NCI-H69 (cell line): ENCODE data around the gene DENND6A.
"Not testable (repeated sequence)": the region's sequence is repeated elsewhere in the genome, so short reads cannot be mapped to it uniquely, and the experiment has no call there.

Experiments
- DNase-seq: peaks from one replicate; lab custom pipeline; 2025; lab: John Stamatoyannopoulos, UW

The DENND6A gene, protein sequence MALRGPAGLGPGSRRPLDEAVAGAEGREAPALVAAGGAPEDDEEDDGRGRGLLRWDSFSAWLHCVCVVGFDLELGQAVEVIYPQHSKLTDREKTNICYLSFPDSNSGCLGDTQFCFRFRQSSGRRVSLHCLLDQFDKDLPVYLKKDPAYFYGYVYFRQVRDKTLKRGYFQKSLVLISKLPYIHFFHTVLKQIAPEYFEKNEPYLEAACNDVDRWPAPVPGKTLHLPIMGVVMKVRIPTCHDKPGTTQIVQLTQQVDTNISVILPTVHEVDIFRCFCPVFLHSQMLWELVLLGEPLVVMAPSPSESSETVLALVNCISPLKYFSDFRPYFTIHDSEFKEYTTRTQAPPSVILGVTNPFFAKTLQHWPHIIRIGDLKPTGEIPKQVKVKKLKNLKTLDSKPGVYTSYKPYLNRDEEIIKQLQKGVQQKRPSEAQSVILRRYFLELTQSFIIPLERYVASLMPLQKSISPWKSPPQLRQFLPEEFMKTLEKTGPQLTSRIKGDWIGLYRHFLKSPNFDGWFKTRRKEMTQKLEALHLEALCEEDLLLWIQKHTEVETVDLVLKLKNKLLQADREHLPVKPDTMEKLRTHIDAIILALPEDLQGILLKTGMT

DNA sequence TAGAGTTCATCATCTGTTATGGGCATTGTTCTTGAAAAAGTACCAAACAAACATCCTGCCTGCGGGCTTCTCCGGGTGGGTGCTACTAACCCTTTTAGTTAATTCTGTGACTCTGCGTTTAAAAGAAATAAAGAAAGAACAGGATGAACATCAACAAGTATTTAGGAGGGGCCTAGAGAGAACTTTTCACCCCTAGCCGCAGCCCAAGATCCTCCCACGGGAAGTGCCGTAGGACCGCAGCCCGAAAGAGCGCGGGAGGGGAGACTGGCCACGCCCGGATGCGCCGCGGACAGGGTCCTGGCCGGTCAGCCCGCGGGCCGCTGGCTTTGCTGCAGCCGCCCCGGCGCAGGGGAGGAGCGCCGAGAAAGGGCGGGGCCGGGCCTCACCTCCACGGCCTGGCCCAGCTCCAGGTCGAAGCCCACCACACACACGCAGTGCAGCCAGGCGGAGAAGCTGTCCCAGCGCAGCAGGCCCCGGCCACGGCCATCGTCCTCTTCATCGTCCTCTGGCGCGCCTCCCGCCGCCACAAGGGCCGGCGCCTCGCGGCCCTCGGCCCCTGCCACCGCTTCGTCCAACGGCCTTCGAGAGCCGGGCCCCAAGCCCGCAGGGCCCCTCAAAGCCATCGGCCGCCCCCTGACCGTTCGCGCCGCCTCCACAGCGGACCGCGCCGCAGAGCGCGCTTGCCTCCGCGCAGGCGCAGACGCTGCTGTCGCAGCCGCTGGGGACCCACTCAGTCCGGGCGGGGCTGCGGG is at the start of gene DENND6A:
Gene DENND6A, minus strand, starts transcription at position 682 of the 752 bp plus-strand sequence. Its CDS starts 59 bp downstream, at position 623.
- peak; percentile 93 for DNase-seq

DNA sequence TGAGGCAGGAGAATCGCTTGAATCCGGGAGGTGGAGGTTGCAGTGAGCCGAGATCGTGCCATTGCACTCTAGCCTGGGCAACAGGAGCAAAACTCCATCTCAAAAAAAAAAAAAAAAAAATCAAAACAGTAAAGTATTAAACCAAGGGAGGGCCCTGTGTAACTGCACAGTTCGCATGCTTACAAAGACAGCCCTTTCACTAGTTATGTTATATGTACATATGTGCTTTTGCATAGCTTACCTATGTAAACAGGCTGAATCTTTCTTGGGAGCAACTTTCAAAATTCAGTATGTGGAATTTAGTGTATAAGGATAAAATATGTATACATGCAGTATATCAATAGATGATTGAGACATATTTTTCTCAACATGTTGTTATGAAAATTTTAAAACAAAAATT is 47.1 kb upstream of the DENND6A start:
- no peak for DNase-seq

DNA sequence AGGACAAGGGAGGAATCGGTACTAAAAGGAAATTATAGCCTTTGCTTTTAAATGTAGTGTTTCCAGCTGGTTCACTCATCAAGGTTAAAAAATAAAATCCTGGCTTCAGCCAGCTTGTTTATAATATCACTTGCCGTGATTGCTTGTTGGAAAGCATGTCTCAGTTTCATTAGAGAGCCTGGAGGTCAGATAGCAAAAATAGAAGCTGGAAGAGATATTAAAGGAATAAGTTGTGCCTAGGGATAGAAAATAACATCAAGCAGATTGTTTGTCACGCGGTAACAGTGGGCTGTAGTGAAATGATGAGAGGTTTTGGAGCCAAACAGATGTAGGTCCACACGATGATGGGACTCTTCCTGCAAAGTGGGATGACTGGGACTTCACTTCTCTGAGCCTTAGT is 45.5 kb upstream of the DENND6A start:
- no peak for DNase-seq

DNA sequence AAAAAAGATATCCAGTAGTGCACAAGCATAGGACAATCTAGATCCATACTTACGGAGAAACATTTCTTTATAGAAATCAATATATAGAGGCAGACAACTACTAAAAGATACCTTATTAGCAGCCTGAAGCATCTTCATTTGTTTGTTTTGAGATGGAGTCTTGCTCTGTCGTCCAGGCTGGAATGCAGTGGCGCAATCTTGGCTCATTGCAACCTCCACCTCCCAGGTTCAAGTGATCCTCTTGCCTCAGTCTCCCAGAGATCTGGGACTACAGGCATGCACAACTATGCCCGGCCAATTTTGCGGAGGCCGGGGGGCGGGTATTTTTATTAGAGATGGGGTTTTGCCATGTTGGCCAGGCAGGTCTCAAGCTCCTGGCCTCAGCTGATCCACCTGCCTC is 45.0 kb upstream of the DENND6A start:
- DNase-seq: no peak

DNA sequence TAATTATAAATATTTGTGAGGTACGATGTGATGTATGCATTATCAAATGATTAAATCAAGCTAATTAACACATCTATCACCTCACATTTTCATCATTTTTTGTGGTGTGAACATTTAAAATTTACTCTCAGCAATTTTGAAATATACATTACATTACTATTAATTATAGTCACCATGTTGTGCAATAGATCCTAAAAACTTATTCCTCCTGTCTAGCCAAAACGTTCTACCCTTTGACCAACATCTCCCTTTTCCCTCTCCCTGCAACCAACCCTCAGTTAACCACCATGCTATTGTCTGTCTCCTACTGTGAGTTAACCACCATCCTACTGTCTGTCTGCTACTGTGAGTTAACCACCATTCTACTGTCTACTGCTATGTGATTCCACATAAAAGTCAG is 42.5 kb upstream of the DENND6A start:
- DNase-seq: no peak

DNA sequence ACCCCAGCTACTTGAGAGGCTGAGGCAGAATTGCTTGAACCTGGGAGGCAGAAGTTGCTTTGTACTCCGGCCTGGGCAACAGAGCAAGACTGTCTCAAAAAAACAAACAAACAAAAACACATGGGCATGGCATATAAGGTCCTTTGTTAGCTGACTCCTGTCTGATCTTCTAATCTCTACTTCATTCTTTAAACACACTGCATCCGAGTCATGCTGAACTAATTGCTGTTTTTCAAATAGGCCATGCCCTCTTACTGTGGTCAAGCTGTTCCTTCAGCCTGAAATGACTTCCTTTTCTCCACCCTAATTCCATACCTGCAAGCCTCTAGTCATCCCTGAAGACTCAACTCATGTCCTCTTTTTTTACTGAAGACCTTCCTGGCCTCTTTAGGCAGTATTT is 40.9 kb upstream of the DENND6A start:
- DNase-seq: no peak

DNA sequence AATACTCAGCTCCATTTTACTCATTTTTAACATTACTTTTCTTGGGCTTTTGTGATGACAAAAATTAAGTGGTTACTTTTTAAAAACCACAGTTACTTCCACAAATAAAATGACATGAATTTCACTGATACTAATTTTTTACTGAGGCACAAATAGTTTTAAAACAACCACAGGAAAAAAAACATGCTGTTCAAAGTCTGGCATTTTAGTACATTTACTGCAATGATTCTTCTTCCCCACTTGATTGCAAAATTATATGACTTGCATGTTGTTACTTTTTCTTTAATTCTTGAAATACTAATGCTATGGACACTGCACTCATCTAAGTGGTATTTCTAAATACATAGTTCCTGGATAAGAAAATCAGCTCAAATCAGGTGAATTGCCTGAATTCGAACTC is 38.4 kb upstream of the DENND6A start:
- no peak for DNase-seq

DNA sequence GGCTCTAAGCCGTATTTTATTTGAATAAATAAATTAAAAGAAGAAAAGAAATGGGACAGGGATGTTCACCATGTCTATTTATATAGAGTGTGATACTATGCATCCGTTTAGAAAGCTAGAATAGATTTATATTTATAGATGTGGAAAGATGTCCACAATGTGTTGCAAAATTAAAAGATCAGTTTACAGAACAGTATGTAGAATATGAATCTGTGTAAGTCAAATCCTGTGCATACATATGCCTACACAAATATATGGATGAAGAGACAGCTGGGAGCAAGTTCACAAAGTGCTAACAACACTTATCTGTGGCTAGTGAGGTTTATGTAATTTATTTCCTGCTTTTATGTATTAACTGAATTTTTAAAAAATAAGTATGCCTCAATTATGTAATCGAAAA is 37.8 kb upstream of the DENND6A start:
- DNase-seq: no peak

DNA sequence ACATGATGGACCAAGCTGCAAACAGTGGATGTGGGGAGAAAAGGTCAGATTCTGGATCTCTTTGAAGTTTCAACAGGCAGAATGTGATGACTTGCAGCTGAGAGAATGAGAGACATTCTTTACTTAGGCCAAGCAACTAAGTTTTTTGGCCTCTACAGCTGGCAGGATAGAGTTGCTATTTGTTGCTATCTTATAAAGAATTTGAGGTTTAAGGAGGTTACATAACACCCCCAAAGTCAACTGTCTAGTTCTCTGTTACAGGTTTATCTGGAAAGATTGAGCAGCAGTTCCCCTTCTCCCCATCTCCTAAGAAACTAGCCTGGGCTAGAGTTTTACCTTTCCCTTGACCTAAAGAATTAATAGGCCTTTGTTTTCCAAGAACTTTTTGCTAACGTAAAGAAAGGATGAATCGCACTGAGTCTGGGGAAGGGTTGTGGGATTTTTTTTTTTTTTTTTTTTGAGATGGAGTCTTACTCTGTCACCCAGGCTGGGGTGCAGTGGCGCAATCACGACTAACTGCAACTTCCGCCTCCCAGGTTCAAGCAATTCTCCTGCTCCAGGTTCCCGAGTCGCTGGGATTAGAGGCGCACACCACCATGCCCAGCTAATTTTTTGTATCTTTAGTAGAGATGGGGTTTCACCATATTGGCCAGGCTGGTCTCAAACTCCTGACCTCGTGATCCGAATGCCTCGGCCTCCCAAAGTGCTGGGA is 36.6 kb upstream of the DENND6A start:
- DNase-seq: no peak

DNA sequence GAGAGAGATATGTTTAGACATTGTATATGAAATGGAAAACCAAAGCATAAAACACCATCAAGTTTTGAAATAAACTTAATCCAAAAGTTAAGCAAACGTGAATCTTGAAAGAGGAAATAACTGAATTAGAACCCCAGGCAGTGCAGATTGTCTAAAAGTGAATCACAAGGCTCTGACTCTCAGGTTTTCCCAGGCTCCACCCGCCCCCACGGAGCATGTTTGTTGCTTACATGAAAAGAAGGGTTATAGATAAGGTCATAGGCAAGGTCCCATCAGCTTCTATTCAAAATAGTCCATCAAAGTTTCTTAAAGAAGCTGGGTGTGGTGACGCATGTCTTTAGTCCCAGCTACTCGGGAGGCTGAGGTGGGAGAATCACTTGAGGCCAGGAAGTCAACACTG is 34.2 kb upstream of the DENND6A start:
- no peak for DNase-seq

DNA sequence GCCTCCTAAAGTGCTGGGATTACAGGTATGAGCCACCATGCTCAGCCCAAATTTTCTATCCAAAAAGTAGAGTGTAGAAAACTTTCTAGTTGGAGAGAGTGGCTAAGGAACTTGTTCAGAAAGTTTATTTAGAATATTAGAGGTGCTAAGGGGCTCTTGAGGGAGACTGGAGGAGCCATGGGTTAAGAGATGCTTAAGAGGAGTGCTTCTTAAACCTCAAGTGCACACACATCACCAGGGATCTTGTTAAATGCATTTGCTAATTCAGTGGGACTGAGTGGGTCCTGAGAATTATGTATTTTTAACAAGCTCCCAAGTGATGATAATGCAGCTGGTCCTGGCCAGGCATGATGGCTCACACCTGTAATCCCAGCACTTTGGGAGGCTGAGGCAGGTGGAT is 33.5 kb upstream of the DENND6A start:
- DNase-seq: no peak

DNA sequence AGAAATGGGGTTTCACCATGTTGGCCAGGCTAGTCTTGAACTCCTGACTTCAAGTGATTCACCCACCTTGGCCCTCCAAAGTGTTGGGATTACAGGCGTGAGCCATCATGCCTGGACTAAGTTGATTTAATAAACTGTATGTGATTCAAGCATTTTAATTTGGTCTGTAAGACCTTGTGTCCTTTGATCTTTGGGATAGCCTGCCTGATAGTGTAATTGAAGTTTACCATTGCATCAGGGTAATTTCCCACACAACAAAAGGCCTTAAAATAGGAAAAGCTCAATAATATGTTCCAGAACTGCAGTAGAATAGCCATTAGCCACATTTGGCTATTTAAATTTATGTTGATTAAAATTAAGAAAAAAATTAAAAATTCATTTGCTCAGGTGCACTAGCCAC is 25.2 kb upstream of the DENND6A start:
- no peak for DNase-seq

DNA sequence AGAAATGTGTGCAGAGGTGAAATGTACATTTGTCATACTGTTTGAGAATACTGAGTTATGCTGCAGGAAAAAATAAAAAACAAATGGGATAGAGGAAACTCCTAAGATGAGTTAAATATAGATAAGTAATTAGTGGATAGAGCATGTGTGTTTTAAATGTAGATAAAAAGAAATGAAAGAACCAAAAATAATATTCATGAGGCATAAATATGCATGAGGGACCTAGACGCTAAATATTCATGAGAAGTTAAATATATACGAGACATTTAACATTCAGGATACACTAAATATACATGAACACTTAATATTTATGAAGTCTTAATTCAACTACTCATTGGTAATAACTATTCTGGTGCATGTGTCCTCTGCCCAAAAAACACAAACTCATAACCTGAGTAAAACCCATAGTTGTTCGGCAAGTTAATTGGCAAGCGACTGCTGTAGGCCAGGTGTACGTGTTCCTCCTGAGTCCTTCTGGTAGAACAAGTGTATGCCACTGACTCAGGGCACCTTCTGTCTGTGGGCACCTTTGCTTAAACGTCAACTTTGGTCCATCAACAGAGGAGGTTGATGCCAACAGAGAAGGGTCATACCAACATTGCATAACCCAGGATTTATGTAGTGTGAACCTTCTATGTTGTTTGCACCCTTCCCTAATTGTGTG is 24.5 kb upstream of the DENND6A start:
- DNase-seq: no peak

DNA sequence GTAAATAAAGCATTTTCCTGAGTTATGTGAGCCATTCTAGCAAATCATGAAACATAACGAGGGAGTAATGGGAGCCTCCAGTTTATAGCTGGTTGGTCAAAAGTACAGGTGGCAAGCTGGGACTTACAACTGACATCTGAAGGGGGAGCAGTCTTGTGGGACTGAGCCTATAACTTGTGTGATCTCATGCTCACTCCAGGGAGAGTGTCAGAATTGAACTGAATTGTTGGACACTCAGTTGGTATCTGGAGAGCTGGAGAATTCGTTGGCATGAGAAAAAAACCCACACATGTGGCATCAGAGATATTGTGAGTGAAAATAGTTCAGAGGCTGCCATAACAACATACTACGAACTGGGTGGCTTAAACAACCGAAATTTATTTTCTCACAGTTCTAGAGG is 22.8 kb upstream of the DENND6A start:
- DNase-seq: no peak

DNA sequence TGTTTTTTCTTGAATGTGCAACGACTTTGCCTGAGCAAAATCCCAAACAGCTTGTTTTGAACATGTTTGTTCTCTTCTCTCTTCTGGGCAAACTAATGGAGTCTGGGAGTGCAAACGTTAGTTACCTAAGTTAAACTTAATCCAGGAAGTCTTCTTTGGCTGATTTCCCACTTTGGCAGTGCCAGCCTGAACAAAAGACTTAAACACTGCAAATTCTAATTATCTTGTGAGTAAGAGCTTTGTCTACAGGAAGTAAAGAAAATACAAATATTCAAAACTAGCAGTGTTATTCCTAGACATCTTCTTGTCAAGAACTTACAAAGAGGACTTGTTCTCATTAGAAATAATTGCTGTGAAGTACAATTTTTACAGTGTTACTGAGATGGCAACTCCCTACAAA is 16.7 kb upstream of the DENND6A start:
- DNase-seq: no peak

DNA sequence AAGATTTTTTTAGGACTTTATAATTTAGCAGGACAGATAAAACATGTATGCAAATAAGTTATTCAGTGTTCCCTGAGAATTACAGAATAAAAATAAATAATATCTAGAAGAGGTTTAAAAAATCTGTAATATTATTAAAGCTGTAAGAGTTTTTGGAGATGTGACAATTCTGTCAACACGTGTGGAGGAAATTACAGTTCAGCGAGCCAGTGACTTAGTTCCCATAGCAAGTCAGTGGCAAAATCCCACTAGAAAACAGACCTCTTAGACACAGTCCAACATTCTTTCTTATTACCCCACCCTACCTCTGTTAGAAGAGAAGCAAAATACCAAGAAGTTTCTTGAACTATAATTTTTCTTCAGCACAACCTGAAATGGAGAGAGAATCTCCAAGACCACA is 16.2 kb upstream of the DENND6A start:
- DNase-seq: no peak

DNA sequence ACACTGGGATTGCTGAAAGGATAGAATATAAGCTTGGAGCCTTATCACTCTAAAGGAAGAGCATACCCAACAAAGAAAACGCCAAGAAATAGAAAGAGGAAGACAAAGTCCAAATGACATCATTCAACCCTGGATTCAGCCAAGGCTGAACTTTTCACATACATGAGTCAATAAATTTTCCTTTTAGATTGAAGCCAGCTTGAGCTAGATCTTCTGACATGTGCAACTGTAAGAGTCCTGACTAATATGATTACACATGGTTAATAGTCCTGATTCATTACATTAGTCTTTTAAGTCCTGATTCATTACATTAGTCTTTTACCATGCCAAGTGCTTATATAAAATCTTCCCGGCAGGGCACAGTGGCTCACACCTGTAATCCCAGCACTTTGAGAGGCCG is 13.6 kb upstream of the DENND6A start:
- no peak for DNase-seq

DNA sequence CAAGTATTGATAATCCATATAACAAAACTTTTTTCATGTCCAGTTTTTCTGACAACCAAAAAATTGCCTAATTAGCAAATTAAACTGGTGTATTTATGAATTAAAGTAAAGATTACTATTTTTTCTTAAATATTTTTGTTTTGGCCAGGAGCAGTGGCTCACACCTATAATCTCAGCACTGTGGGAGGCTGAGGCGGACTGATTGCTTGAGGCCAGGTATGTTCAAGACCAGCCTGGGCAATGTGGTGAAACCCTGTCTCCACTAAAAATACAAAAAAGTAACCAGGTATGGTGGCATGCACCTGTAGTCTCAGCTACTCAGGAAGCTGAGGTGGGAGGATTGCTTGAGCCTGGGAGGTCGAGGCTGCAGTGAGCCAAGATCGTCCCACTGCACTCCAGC is 12.5 kb upstream of the DENND6A start:
- DNase-seq: not testable (repeated sequence)

DNA sequence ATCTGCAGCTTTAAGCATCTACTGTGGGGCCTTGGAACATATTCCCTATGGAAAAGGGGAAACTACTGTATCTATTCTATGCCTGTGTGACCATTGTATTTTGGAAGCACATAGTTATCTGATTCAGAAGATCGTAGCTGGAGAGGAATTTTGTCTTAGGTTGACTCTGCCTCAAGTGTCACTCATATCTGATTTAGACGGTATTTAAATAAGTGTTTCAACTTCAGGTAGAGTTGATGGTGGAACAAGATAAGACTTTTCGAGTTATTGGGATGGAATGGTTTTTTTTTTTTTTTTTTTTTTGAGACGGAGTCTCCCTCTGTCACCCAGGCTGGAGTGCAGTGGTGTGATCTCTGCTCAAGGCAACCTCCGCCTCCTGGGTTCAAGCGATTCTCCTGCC is 8.9 kb upstream of the DENND6A start:
- DNase-seq: no peak

DNA sequence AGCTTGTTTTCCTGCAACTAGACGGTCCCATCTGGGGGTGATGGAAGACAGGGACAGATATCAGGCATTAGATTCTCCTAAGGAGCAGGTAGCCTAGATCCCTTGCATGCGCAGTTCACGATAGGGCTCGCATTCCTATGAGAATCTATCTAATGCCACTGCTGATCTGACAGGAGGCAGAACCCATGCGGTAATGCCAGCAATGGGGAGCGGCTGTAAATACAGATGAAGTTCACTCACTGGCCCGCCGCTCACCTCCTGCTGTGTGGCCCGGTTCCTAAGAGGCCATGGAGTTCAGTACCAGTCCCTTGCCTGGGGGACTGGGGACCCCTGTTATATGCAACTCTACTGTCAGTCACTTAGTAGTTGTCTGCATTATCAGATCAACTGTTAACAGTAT is 7.9 kb upstream of the DENND6A start:
- no peak for DNase-seq

DNA sequence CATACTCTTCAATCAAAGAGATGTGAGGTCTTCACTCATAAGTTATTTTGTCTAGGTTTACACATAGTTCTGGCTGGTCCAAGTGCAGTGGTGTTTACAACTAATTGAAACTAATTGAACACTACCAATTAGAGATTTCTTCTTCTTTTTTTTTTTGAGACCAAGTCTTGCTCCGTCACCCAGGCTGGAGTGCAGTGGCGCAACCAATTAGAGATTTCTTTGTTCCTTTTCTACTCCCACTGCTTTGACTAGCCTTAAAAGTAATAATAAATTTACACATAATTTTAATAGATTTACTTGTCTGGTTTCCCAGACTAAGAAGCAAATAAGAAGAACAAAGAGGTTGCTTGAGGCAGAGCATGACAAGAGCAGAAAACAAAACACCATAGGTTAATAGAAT is 6.7 kb upstream of the DENND6A start:
- no peak for DNase-seq

DNA sequence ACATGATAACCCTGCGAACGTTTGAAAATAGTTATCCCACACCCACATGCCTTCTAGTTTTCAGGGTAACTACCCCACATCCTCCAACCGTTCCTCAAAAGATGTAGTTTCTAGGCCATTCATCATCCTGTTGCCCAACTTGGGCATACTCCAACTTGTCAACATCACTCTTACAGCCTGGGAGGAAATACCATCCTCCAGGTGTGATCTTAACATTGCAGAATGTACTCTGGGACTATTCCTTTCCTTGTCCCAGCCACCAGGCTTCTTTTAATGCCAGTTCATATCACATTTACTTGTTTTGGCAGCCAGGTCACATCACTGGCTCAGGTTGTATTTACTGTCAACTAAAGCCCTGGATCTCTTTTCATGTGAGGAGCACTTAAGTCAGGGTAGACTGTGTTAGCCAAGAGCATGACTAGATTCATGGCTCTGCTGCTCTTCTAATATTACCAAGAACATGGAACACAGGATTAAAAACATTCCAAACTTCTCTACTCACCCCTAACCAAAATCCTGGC is 4.0 kb upstream of the DENND6A start:
- no peak for DNase-seq
